Head of caudate nucleus (tissue), 42 donors: ENCODE results near the gene SLC38A1.

Source experiments
- DNase-seq, 42 donors: peaks; one replicate each; pipeline versions ENCODE4 v3.0.0 to v3.0.0-alpha.2; 2020 to 2021; ENCODE audit warnings: mixed read lengths in 7 of 42
- intact Hi-C: fragments of 100-400 bp; cut with DNase I; formaldehyde crosslinking; loops from one replicate; pipeline ENCODE4 v1.15.0; 2022

SLC38A1 gene

DNA sequence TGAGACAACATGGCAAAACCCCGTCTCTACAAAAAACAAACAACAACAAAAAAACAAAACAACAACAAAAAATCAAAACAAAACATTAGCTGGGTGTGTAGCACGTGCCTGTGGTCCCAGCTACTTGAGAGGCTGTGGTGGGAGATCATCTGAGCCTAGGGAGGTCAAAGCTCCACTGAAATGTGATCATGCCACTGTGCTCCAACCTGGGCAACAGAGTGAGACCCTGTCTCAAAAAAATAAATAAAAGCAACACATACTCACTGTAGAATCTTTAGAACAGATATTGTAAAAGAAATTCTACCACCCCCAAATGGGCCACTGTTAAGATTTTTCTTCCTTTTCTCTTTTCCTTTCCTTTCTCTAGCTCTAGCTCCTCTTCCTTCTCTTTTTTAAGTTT lies 26.3 kb downstream of the SLC38A1 start:
- DNase-seq = no peak
- intact Hi-C loops = no loop called here

DNA sequence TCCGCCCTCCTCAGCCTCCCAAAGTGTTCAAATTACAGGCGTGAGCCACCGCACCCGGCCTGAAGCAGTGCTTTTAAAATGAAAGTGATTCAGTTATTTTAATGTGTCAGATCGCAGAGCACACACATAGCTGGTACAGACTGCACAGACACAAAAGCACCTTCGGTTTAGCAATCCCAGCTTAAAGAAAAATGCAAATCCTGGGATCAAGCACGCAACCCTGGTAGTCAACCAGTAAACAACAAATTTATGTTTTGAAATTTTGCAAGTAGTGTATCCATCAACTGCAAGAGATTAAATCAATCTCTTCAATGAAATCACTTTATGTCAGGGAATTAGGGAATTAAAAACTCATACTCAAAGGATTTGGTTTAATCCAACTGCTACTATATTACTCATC lies 28.4 kb downstream of the SLC38A1 start:
- intact Hi-C loops = no loop called here
- DNase-seq = no peak

DNA sequence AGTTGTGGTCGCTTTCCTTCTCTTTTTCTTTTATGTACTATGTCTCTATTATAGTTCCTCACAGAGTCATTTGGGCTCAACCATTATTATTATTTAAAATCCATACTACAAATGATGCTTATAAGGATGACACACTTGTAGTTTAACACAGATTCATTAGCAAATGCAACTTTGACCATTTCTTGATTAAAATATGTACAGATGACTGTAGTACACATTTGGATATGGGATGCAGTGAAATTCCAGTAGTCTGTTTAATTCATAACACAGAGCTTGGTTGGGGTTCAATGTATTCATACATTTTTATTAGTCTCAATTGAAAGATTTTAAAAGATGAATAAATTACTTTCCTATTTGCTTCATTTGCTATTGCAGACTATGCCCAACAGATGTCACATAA lies 30.0 kb downstream of the SLC38A1 start:
- intact Hi-C loops = no loop called here
- no peak for DNase-seq

DNA sequence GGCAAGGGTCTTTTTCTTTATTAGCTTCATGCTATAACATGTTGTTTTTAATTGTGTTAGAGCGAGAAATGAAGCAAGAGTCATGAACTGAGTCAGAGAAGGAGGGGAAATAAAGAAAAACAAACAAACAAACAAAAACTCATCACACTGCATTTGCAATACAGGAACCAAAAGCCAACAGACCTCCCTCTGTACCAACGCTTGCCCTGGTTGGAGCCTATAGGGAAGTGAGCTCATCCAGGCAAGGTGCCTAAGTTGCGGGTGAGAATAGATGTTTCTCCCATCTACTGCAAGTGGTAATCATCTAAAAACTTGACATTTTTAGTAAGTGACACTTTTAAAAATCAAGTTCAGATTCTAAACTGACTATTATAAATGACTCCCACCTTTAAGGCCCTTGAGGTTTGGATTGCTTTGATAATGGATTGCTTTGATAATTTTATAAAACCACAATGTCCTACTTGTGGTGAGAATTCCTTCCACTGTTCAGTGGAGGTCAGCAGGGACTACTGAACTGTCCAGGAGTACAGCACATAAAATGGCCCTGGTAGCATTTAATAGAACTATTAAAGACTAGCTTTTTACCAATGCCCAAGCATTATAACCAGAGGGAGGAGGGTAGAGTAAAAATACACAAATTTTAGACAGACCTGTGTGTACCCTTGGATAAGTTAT lies 31.3 kb downstream of the SLC38A1 start:
- intact Hi-C loops = no loop called here
- no peak for DNase-seq

DNA sequence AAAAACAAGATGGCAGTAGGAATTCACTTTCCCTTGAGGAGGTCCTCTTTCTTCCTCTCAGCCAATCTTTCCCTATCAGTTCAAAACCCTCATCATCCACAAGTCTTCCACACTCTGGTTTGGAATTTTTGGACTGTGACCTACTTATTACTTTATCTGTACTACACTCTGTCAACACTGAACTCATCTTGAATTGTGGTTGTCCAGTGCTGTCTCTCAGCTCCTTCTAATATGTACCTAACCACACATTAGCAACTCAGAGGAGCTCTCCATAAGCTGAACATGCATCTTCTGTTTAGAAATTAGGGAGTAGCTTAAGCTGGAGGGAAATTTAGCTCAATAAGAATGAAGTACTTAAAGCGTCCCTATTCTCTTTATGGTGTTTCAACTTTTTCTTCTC lies 34.8 kb downstream of the SLC38A1 start:
- intact Hi-C loops = no loop called here
- DNase-seq = no peak

DNA sequence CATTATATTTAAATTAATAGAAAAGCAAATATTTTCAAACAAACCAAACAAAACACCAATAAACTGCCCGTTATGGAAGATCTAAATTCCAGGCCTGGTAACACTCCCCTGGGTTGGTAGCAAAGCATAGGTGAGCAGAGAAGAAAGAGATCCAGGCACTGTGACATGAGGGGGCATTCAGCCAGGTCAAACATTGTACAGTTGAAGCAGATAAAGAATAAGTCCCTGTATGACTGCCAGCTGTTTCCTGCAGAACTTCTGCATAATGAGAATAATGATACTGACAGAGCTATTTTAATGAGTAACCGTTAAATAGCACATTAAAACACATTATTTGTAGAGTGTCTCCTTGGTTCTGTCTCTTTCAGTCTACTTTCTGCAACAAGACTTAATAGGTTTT lies 35.4 kb downstream of the SLC38A1 start:
- no peak for DNase-seq
- intact Hi-C loops = no loop called here

DNA sequence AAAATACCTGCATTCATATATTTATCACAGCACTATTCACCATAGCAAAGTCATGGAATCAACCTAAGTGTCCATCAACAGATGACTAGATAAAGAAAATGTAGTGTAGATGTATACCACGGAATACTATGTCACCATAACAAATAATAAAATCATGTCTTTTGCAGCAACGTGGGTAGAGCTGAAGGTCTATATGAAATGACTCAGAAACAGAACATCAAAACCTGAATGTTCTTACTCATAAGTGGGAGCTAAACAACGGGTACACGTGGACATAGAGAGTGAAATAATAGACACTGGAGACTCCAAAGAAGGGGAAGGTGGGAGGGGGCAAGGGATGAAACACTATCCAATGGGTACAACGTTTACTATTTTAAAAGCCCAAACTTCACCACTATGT lies 37.9 kb downstream of the SLC38A1 start:
- intact Hi-C loops = no loop called here
- DNase-seq = no peak

DNA sequence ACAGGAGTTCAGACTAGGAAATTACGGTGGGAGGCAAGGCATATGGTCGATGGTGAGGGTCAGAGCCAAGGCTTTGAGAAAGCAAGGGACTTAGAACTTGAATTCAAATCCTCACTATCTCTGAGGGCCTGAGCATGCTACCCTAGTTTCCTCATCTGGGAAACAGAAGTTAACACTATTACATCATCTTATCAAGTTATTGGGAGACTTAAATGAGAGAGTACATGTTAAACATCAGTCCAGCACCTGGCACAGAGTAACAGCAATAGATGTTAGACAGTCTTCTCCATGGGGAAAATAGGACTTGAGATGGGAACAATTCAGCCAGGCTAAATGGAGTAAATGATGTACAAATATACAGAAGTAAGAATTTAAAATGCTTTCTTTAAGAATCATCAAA lies 38.5 kb downstream of the SLC38A1 start:
- intact Hi-C loops = no loop called here
- no peak for DNase-seq

DNA sequence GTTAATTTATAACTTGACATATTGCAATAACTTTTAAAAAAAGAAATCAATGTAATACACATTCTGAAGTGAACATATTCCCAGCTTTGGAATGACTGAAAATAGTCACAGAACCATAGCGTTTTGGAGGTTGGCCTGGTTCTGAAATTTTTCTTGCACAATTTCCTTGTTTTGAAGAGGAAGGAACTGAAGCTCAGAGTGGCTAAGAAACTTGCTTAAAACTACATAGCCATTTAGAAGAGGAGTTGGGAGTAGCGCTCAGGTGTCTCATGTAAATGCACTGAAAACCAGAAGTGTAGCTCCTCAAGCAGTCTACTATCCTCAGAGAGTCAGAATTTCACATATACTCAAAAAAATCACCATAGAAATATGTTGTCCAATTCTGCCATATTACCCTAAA lies 41.2 kb downstream of the SLC38A1 start:
- DNase-seq = no peak
- intact Hi-C loops = no loop called here

DNA sequence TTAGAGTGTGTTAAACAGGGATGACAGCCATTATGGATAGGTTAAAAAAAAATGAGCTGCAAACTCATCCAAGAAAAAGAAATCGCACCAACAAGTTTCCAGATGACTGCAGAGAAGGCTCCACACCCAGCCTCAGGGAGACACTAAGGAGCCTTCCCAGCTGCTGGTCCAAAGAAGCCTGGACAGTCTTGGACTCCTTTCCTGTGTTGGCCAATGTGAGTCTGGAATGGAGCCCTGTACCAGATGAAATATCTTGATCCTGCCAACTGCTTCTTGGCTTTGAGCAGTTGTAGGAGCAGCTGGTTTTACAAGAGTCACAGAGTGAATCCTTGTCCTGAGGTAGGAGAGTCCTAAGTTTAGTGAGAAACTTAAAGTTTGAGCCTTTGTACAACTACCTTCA lies 44.5 kb downstream of the SLC38A1 start:
- intact Hi-C loops = no loop called here
- peak in 8 of 42 donors; percentile 7 to 38 (median 16) for DNase-seq

DNA sequence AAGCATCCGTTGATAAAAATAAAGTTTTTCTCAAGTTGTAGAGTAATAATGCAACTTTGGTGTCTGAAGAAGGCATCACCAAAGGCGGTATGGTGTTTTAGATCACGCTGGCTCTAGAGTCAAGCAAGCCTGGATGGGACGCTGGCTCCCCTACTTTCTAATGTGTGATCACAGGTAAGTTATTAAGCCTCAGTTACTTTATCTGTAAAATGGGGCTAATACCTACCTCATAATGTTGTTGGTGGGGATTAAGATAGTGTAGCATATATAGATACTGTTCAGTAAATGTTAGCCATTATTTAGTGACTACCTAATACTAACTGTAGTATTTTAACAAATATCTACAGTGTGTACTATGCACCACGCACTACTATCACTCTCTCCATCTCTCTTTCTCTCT lies 45.8 kb downstream of the SLC38A1 start:
- intact Hi-C loops = no loop called here
- DNase-seq = no peak

DNA sequence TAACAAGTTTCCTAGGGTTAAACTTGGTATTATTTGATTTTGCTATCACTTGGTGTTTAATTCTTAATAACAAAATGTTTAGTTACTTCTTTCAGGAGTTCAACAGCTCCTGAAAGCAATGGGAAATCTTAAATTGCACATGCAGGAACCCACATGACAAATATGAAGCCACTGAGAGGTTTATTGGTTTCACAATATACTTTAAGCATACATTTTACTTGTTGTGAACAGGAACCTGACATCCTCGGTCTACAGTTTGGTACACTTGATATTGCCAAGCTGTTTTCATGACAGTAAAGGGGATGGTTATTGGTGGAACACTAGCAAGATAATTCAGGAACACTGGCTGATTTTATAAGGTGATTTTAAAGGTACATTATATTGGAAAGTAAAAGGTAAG lies 46.2 kb downstream of the SLC38A1 start:
- no peak for DNase-seq
- intact Hi-C loops = no loop called here

DNA sequence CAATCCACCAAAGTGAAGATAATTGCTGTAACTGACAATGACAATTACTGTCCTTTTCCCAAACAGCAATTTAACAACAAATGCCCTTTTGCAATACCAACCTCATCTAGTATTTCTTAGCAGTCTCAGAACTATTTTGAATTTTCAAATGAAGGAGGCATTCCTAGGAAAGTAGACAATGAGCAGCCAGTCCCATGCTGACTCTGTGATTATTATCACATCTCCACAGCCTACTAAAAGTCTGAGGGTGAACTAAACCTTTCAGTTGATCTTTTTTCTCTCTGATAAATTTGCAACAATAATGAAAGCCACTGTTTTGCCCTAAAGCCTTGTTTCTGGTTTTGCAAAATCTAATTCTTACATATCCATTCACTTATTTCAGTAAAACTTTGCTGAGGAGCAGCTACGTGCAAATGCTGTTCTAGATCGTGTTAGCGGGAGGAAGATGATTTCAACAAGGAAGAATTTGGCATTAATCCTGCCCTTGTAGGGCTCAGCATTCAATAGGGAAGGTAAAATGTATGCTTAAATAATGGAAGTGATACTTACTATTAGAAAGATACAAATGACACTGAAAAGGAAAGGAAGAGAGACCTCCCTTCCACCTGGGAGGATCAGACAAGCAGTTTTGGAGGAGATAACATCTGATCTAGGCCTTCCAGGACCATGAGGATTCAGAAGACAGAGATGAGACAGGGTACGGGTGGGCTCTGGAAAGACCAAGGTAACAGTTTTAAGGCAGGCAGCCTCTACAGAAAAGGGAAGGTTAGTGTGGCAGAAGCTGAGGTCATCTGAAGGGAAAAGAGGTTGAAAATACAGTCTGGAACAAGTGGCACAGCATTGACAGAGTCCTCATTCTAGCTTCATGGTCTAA lies 47.4 kb downstream of the SLC38A1 start:
- intact Hi-C loops = no loop called here
- no peak for DNase-seq

DNA sequence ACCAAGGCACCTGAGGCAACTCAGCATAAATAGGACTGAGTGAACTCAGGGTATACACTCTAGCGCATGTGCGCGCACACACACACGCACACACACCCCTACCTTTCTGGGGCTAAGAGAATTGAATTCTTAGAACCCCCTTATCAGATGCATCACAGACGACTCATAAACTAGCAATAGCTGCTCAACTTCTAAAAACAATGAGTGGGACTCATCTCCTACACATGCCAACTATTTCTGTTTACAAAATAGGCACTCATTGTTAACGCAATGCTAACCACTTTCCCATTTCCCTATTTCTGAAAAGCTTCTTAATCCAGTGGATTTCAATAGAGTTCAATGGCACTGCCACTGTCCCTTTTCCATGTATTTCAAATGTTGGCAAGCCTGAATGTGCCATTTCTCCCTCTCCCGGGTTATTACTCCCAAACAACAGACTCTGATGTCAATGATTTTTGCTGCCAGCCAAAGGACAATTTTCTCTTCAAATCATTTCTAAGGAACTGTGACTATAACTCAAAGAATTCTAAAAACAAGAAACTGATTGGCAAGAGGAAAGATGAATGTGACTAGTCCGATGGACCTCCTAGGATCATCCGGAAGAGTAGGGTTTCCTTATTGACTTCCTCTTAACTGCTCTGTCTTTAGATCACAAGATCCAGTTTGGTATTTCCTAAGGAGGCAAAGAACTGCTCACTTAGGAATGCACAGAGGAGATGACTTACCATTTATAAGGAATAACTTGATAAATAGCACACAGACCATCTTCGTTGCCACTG lies 48.8 kb downstream of the SLC38A1 start:
- DNase-seq = peak in 3 of 42 donors; percentile 15 to 38 (median 24)
- intact Hi-C loops = no loop called here

DNA sequence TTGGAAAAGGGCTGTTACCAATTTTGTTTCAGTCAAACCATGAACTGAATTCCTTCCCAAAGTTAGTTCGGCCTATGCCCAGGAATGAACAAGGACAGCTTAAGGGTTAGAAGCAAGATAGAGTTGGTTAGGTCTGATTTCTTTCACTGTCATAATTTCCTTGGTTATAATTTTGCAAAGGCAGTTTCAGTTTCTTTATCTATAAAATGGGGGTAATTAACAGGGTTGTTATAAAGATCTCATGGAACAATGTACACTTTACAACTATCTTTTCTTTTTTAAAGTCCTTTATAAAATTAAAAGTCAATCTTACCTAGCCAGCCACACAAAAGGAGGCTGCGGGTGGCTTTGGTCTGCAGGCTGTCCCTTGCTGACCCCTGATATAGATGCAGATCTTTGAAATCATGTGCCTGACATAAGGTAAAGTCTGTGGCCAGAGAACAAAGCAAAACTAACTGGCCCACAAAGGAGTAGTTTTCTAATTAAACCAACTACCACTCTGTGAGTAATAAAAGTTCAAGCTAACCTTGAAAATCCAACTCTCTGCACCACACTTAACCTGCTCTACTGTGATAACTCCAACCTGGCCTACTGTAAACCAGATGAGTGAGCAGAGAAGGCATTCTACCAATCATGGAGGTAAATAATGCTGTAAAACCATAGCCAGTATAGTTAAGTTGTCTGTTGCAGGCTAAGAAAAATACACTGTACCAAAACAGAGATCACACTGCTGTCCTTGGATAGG lies 49.5 kb downstream of the SLC38A1 start:
- DNase-seq = no peak
- intact Hi-C loops = no loop called here

DNA sequence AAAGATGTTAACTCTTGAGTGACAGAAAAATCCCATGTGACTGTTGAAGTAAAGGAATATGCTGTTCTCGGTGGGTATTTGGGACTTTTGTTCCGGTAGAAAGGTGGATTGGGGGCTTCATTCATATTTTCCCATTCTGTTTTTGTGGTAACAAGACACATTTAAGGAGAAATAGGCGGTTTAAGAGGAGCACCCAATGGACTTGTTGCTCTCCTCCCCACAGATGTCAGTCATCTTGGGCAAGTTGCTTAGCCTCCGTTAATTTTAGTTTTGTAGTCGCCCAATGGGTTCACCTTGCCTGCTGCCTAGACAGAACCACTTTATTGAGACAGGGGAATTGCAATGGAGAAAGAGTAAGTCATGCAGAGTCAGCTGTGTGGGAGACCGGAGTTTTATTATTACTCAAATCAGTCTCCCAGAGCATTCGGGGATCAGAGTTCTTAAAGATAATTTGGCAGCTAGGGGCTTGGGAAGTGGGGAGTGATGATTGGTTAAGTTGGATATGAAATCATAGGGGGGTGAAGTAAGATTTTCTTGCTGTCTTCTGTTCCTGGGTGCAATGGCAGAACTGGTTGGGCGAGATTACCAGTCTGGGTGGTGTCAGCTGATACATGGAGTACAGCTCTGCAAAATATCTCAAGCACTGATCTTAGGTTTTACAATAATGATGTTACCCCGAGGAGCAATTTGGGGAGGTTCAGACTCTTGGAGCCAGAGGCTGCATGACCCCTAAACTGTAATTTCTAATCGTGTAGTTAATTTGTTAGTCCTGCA lies 50.3 kb downstream of the SLC38A1 start:
- no peak for DNase-seq

DNA sequence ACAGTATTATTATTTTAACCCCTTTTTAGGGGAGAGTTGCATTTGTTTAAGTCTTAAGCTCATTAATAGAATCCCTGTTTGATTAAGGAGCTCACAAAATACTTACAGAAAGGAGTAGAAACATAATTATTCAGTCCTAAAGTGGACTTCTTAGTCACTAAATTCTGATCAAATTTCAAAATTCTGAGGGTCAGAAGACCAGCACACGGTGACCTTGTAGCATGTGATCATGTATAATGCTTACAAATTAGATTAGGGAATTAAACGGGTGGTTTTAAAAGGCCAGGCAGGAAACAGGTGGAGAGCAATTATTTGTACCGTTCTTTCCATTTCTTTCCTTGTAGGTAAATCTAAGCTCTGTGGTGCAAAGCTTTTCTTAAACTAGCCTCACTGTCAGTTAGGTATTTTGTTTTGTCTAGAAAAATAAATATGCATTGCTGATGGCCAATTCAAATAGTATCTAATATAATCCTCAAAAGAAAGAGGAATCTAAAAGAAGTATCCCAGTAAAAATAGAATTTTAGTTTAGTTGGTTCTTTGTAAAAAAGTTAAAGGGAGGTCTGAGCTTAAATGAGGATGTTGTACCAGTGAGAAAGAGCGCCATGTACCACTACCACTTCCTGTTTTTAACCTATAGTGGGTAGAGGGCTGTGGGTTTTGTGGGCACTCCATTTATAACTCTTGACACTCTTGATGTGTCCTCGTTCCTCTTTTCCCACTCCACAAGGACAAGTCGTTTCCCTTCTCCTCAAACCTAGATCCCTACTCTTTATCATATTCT lies 51.1 kb downstream of the SLC38A1 start:
- intact Hi-C loops = no loop called here
- DNase-seq = peak in 5 of 42 donors; percentile 8 to 36 (median 23)

More for the DNA sequence above, 50.3 kb downstream of the SLC38A1 start:
- intact Hi-C loops = no loop called here
